AG04449 (cell line): ENCODE results near the gene ZMAT5.

Experiments
- CTCF ChIA-PET: fragments of 350-600 bp; formaldehyde crosslinking; extraction: SDS; loops from one replicate; lab custom pipeline; 2021; ENCODE audit warnings: antibody characterized with exemption; lab: Yijun Ruan, JAX
- POLR2A ChIA-PET: fragments of 400-600, 350-600 bp; formaldehyde crosslinking; extraction: SDS; loops from one replicate; lab custom pipeline; 2020; ENCODE audit warnings: antibody characterized with exemption, inconsistent platforms; lab: Yijun Ruan, JAX
- DNase-seq: peaks from one replicate; pipeline ENCODE4 v3.0.0-alpha.2; 2010; ENCODE audit warnings: low read depth, low spot score
- H3K4me3 ChIP-seq: 2 replicates; pipeline ENCODE4 v1.5.1; 2011; ENCODE audit warnings: low read depth, mild to moderate bottlenecking, control low read depth, low read length
- TF ChIP-seq, protein P1 (sequence below): IDR thresholded peaks from one replicate; pipeline ENCODE4 v1.5.1; 2011; ENCODE audit warnings: mild to moderate bottlenecking, moderate library complexity, low read length, control low read depth, inconsistent platforms; ENCODE audit not compliant: insufficient read depth; ENCODE audit errors: missing control alignments

ZMAT5 gene

DNA sequence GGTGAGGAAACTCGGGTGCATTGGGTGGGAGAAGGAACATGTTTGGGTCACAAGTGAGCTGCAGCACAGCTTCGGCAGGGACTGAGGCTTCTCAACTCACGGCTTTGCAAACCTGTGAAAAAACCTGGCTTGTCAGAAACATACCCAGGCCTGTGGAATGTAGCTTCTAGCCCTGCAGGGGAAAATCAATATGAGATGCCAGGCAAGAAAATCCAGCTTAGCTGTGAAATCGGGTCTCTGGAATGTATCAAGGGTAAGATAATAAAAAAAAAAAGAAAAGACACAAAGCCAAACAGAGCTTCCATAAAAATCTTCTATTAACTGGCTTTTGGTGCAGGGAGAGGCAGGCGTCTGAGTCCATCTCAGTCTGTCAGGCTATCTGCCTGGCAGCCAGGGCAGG, 28.9 kb upstream of the ZMAT5 start:
- TF ChIP-seq, protein P1, sequence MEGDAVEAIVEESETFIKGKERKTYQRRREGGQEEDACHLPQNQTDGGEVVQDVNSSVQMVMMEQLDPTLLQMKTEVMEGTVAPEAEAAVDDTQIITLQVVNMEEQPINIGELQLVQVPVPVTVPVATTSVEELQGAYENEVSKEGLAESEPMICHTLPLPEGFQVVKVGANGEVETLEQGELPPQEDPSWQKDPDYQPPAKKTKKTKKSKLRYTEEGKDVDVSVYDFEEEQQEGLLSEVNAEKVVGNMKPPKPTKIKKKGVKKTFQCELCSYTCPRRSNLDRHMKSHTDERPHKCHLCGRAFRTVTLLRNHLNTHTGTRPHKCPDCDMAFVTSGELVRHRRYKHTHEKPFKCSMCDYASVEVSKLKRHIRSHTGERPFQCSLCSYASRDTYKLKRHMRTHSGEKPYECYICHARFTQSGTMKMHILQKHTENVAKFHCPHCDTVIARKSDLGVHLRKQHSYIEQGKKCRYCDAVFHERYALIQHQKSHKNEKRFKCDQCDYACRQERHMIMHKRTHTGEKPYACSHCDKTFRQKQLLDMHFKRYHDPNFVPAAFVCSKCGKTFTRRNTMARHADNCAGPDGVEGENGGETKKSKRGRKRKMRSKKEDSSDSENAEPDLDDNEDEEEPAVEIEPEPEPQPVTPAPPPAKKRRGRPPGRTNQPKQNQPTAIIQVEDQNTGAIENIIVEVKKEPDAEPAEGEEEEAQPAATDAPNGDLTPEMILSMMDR, result no peak
- POLR2A ChIA-PET, result no interaction called here
- CTCF ChIA-PET, result interaction anchor here (0.7 to 0.9 kb wide), 3 partner anchors 20 to 497 kb away, joined by 3 to 4 read pairs (median 3); no protein-coding TSS in a partner anchor

DNA sequence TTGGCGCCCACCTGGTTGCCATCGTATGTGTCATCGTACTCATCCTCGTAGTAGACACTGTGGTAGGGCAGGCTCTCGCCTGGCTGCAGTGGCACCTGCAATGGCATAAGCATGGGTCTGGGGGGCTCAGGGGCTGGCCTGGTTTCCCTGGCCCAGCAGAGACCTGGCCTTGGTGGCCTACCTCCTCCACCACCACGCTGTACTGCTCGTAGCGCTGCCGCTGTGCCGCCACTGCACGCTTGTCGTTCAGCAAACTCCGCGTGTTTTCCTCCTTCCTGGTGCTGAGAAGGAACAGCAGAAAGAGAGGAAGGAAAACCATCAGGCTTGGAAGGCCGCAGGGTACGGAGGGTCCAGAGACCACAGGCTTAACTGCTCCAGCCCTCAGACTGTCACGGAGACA, 26.6 kb upstream of the ZMAT5 start:
- ChIA-PET POLR2A (no interaction called here), CTCF (no interaction called here)
- DNase-seq, result no peak
- TF ChIP-seq, protein P1, result no peak
- H3K4me3 ChIP-seq, result no peak overlapping the region

More for the DNA sequence above, 28.9 kb upstream of the ZMAT5 start:
- no peak for DNase-seq
- no peak overlapping the region for H3K4me3 ChIP-seq

DNA sequence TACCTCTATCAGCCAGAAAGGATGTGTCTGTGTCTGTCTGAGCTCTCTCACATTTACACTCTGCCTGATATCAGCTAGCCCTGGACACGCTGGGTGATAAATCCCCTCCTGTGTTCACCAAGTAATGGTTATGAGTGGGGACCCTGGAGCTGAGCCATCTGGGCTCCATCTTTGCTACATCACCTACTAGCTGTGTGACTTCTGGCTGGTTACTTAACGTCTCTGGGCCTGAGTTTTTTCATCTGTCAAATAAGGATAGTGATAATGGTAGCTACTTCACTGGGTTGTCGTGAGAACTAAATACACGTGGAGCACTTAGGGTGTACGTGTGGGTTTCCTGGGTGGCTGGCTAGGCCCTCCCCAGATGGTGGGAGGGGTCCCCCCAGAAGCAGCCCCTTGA, 23.3 kb upstream of the ZMAT5 start:
- no peak for DNase-seq
- TF ChIP-seq, protein P1, result no peak
- CTCF ChIA-PET, result interaction anchor here (0.9 to 2.2 kb wide), 3 partner anchors 11 to 17 kb away, joined by 3 to 5 read pairs (median 4); no protein-coding TSS in a partner anchor
- POLR2A ChIA-PET, result interaction anchor here (0.9 kb wide), 1 partner anchor 9 kb away, joined by 3 read pairs; no protein-coding TSS in a partner anchor
- no peak overlapping the region for H3K4me3 ChIP-seq

DNA sequence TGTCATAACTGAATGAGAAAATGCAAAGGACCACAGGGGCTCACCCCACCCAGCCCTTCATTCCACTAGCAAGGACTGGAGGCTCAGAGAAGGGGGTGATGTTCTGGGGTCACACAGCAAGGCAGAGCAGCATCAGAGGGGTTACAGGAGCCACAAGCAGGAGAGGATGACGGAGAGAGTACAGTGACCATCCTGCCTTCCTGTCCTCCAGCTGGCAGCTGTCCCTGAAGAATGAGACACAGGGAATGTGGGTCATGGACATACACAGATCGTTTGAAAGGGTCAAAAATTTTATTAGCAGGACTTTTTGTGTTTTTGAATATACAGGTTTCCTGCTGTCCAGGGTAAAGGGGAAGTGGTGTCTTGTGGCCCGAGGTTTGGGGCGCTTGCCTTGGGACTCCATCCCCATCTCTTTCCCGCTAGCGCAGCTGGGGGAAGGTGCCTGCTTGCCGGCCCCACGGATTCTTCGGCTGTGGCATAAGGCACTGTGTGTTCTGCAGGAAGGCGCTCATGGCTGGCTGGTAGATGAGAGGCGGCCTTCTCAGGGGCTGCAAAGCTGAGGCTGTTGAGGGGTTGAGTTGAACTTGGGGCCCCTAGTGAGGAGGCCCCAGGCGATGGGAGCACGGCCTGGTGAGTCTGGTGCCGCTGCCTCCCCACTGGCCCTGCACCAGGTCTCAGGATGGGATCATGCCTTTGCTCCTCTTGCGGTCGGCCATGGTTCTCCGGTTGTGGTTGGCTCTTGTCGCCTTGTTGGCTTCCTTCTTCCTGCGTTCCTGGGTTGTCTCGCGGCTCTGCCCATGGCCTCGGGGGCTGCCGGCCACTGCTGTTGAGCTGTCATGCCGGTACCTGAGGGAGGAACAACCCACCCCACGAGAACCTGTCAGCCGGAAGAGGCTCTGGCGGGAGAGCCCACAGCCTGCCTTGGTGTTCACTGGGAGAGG, 21.8 kb upstream of the ZMAT5 start:
- no peak overlapping the region for H3K4me3 ChIP-seq
- TF ChIP-seq, protein P1, result no peak
- ChIA-PET CTCF (interaction anchor here (2.2 kb wide), 1 partner anchor 12 kb away, joined by 5 read pairs; no protein-coding TSS in a partner anchor), POLR2A (no interaction called here)
- no peak for DNase-seq

DNA sequence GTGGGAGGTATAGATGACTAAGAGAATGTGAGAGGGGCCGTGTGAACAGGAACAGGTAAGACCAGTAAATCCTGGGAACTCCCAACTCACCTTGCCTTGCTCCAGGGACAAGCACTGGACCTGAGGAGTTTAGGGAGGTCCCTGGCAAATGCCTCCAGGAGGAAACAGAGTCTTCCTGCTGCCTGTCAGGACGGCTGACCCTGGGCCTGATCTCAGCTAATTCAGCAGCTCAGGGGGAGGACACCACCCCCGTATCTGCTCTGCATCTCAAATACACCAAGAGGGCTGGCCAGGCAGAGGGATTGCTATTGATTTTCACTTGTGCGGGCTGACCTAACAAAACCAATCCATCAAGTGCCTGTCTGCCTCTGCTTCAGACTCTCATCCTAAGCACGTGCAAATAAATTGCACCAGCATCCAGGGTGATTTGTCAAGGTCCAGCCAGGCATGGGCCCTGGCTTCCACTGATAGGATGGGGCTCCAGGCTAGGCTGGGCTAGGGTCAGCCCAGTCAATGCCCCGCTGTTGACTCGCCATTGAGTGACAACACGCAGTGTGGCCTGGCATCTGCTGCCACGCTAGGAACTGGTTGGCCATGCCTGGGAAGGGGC, 20.7 kb upstream of the ZMAT5 start:
- no peak for DNase-seq
- CTCF ChIA-PET, result no interaction called here
- POLR2A ChIA-PET, result no interaction called here

More for the DNA sequence above, 20.7 kb upstream of the ZMAT5 start:
- no peak overlapping the region for H3K4me3 ChIP-seq
- TF ChIP-seq, protein P1, result no peak
